ENCODE measurements around the gene TRAM2.
A peak's percentile ranks its signal among the peaks of the same experiment; 100 is the strongest.

TRAM2 gene

GRCh38 chr6:52527436-52527835 lies 49.4 kb downstream of the TRAM2 start:
- DNase-seq = no peak

- peak; percentile 70 for DNase-seq
These were observed 50.2 kb downstream of the TRAM2 start for GRCh38 chr6:52526634-52527033.

GRCh38 chr6:52524918-52525317 lies 51.9 kb downstream of the TRAM2 start:
- DNase-seq = no peak

- DNase-seq = no peak
These were observed 53.3 kb downstream of the TRAM2 start for GRCh38 chr6:52523378-52524142.

- no peak for DNase-seq
These were observed 54.2 kb downstream of the TRAM2 start for GRCh38 chr6:52522655-52523054.

- DNase-seq = peak; percentile 63
These were observed 54.7 kb downstream of the TRAM2 start for GRCh38 chr6:52522151-52522626.

- no peak for DNase-seq
These were observed 57.2 kb downstream of the TRAM2 start for GRCh38 chr6:52519618-52520017.

GRCh38 chr6:52518279-52518945 lies 58.4 kb downstream of the TRAM2 start:
- DNase-seq = peak; percentile 58

GRCh38 chr6:52517502-52518278 lies 59.2 kb downstream of the TRAM2 start:
- DNase-seq = peak; percentile 96

GRCh38 chr6:52516943-52517342 lies 59.9 kb downstream of the TRAM2 start:
- no peak for DNase-seq

GRCh38 chr6:52516269-52516668 lies 60.6 kb downstream of the TRAM2 start:
- DNase-seq = no peak

GRCh38 chr6:52515219-52515960 lies 61.5 kb downstream of the TRAM2 start:
- peak; percentile 42 for DNase-seq

- peak; percentile 84 for DNase-seq
These were observed 62.3 kb downstream of the TRAM2 start for GRCh38 chr6:52514514-52514913.

- no peak for DNase-seq
These were observed 63.0 kb downstream of the TRAM2 start for GRCh38 chr6:52513896-52514295.

GRCh38 chr6:52513464-52513863 lies 63.4 kb downstream of the TRAM2 start:
- DNase-seq = no peak

- peak; percentile 68 for DNase-seq
These were observed 64.7 kb downstream of the TRAM2 start for GRCh38 chr6:52512199-52512598.

- DNase-seq = no peak
These were observed 65.2 kb downstream of the TRAM2 start for GRCh38 chr6:52511572-52512151.

GRCh38 chr6:52511163-52511562 lies 65.7 kb downstream of the TRAM2 start:
- no peak for DNase-seq

- no peak for DNase-seq
These were observed 66.7 kb downstream of the TRAM2 start for GRCh38 chr6:52510213-52510562.

- peak; percentile 62 for DNase-seq
These were observed 67.3 kb downstream of the TRAM2 start for GRCh38 chr6:52509281-52510212.

- no peak for DNase-seq
These were observed 68.6 kb downstream of the TRAM2 start for GRCh38 chr6:52508261-52508739.

Data from fibroblast of skin of scalp (primary cell).